ENCODE measurements around the gene DNAJA3.

GRCh38 chr16:4402439-4403132, 23.1 kb upstream of the DNAJA3 start:
- no peak for TF ChIP-seq EZH2 (optimal IDR thresholded peaks at IDR 0.05; ENCODE audit: low read depth, low read length)
- TF ChIP-seq CTCF (IDR thresholded peaks at IDR 0.05; ENCODE audit: low read length), result peak; percentile 53
- no peak for TF ChIP-seq EZH2phosphoT487 (IDR thresholded peaks at IDR 0.05; ENCODE audit: low read length)

Data from MM.1S (cell line).